H1 (cell line): ENCODE data around the gene KIAA0513.

Experiments used
- BACH1 ChIP-seq: IDR thresholded peaks from 2 replicates; pipeline ENCODE4 v1.6.1; 2012; ENCODE audit warnings: low read length, improper control_type of control experiment
- CTCF ChIP-seq, 3 experiments: IDR thresholded peaks; 1 replicate in 2 of 3; 2 replicates in 1 of 3; pipeline versions ENCODE4 v1.5.1 to v1.6.1; 2011; ENCODE audit warnings: low read length in 3 of 3, mild to moderate bottlenecking in 3 of 3, inconsistent platforms in 2 of 3, low read depth in 1 of 3, moderate library complexity in 1 of 3; ENCODE audit not compliant: insufficient read depth in 1 of 3; ENCODE audit errors: control extremely low read depth in 1 of 3
- GABPA ChIP-seq: IDR thresholded peaks from 2 replicates; pipeline ENCODE4 v1.6.1; 2011; ENCODE audit warnings: mild to moderate bottlenecking, low read length, moderate library complexity, borderline replicate concordance; ENCODE audit not compliant: insufficient read depth
- MAX ChIP-seq: IDR thresholded peaks from 2 replicates; pipeline ENCODE4 v1.6.1; 2012; ENCODE audit warnings: inconsistent platforms
- POLR2AphosphoS5 ChIP-seq: IDR thresholded peaks from 2 replicates; pipeline ENCODE4 v1.6.1; 2011; ENCODE audit warnings: low read depth, low read length
- RAD21 ChIP-seq, 2 experiments: IDR thresholded peaks in 1 of 2; conservative IDR thresholded peaks in 1 of 2; 2 replicates each; pipeline ENCODE4 v1.6.1; 2011; ENCODE audit warnings: low read depth in 2 of 2, low read length in 2 of 2, improper control_type of control experiment in 1 of 2, inconsistent platforms in 1 of 2, mild to moderate bottlenecking in 1 of 2, moderate library complexity in 1 of 2
- YY1 ChIP-seq: IDR thresholded peaks from 2 replicates; pipeline ENCODE4 v1.6.1; 2011; ENCODE audit warnings: low read depth, mild to moderate bottlenecking, low read length

- TF ChIP-seq CTCF (IDR thresholded peaks at IDR 0.05; ENCODE audit: control extremely low read depth in 1 of 3, insufficient read depth in 1 of 3, low read depth in 1 of 3, low read length in 3 of 3) (no peak), MAX (peak; percentile 73), POLR2AphosphoS5 (no peak), GABPA (no peak), BACH1 (no peak), YY1 (no peak), RAD21 (IDR thresholded peaks at IDR 0.05 in 1 of 2, conservative IDR thresholded peaks at IDR 0.05 in 1 of 2; ENCODE audit: low read depth in 2 of 2, low read length in 2 of 2) (no peak)
Observed at GRCh38 chr16:85055493-85056210, 28.1 kb downstream of the KIAA0513 start.
